Measurements from ENCODE around the gene TIMP4. TPM values are rescaled to one million over a fixed set of nuclear protein-coding genes. Genes with fewer than 3 reads are reported as not detected.

Gene TIMP4
- total and polyA plus RNA-seq, 10 donors = 0.37 to 10.8 (median 2.1) TPM

DNA sequence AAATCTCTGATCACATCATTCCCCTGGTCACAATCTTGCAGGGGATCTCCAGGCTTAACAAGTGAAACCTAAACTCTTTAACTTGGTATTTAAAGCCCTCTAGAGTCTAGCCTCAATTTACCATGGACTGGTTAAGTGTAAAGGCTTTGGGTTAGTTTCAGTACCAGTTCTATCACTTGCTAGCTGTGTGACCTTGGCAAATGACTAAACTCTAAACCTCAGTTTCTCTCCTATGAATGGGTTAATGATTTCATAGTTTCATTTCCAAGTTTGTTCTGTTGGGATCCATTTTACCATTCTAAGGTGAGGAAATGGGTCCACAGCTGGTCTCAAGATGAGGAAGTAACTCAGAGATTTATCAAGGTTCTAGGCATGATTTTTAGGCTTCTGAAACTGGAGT is 38.8 kb upstream of the TIMP4 start:
- H3K36me3 ChIP-seq = no peaks in the 10 kb centered on the region
- H3K4me1 ChIP-seq = peaks cover 0 to 32% (median 6%) of the 10 kb centered on the region in 6 donors
- no peak overlapping the region for H3K27ac ChIP-seq
- no peak for TF ChIP-seq POLR2AphosphoS5 (IDR thresholded peaks at IDR 0.05)
- no peak for TF ChIP-seq POLR2A (IDR thresholded peaks at IDR 0.05)
- TF ChIP-seq, protein P1, sequence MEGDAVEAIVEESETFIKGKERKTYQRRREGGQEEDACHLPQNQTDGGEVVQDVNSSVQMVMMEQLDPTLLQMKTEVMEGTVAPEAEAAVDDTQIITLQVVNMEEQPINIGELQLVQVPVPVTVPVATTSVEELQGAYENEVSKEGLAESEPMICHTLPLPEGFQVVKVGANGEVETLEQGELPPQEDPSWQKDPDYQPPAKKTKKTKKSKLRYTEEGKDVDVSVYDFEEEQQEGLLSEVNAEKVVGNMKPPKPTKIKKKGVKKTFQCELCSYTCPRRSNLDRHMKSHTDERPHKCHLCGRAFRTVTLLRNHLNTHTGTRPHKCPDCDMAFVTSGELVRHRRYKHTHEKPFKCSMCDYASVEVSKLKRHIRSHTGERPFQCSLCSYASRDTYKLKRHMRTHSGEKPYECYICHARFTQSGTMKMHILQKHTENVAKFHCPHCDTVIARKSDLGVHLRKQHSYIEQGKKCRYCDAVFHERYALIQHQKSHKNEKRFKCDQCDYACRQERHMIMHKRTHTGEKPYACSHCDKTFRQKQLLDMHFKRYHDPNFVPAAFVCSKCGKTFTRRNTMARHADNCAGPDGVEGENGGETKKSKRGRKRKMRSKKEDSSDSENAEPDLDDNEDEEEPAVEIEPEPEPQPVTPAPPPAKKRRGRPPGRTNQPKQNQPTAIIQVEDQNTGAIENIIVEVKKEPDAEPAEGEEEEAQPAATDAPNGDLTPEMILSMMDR (IDR thresholded peaks at IDR 0.05 in 8 of 11, conservative IDR thresholded peaks at IDR 0.05 in 3 of 11) = no peak
- H3K9me3 ChIP-seq = peaks cover 0 to 5% (median 0%) of the 10 kb centered on the region in 8 donors
- DNase-seq = no peak
- intact Hi-C loops (cut with DNase I; ENCODE audit: low total_unique reads) = no loop called here
- H3K4me3 ChIP-seq = no peak overlapping the region
- no peaks in the 10 kb centered on the region for H3K27me3 ChIP-seq (replicated peaks in 1 of 7)

DNA sequence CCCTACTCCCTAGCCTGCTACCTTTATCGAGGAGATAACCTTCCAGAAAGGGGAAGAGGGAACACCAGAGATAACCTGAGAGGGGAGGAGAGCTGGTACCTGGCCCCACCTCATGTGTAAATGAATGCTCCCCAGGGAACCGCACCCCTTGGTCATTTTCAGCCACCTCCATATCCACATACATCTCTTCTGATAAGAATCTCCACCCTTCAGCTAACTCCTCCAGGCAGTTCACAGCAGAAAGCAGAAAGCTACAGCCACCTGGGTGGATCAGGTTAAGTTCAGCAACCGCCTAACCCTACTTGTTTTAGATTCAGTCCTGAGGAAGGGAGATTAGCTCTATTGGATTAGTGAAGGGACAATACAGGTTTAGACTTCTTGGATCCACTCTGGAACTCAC is 38.0 kb upstream of the TIMP4 start:
- H3K4me1 ChIP-seq = peaks cover 0 to 39% (median 6%) of the 10 kb centered on the region in 6 donors
- no peaks in the 10 kb centered on the region for H3K27me3 ChIP-seq (replicated peaks in 1 of 7)
- WGBS, 5 donors = 89 to 95% (median 91%) methylated on average over 3 of the region's 3 CpGs
- TF ChIP-seq POLR2AphosphoS5 (IDR thresholded peaks at IDR 0.05) (no peak), POLR2A (IDR thresholded peaks at IDR 0.05) (no peak)
- TF ChIP-seq, protein P1 (IDR thresholded peaks at IDR 0.05 in 8 of 11, conservative IDR thresholded peaks at IDR 0.05 in 3 of 11) = no peak
- H3K9me3 ChIP-seq = peaks cover 0 to 1% (median 0%) of the 10 kb centered on the region in 8 donors
- DNase-seq = no peak
- H3K4me3 ChIP-seq = no peak overlapping the region
- H3K27ac ChIP-seq = no peak overlapping the region
- intact Hi-C loops (cut with DNase I; ENCODE audit: low total_unique reads) = no loop called here
- H3K36me3 ChIP-seq = no peaks in the 10 kb centered on the region

DNA sequence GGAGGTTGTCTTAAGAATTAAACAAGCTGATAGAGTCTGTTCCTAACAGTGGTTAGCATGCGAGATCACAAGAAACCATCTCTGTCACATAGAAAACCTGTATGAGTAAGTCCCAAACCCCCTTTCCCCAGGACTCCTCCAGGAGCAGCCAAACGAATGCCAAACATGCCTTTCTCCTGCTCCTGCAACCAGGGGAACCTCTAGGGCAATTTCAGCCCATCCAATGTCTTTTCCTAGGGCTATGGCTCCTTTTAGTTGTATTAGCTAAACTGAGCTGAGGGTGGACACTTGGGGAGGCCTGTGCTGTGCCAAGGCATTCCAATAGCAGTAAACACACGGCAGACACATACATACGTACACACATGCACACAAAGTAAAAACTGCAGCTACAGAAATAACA is 36.5 kb upstream of the TIMP4 start:
- H3K4me3 ChIP-seq = no peak overlapping the region
- whole genome bisulfite sequencing, 5 donors = 75 to 93% (median 89%) methylated on average over 4 of the region's 4 CpGs

DNA sequence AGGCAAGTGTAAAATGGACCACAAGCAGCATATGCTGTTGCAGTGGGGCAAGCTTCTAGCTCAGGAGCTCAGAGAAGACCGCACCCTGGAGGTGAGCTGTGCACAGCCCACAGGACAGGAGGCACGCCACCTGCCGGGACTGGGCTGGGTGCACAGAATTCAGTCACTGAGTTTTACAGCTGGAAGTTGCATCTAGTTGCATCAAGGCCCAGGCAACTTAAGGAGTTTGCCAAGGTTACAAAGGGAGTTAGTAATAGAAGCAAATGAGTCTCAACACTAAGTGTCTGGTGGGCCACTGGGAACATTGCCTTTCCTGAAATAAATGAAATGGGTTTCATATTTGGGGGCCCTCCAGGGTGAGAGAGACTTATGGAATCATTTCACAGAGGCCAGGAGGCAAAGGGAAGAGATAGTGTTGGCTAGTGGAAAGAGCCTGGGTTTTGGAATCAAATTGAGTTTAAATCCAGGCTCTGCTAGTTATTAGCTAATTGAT is 36.0 kb upstream of the TIMP4 start:
- no peaks in the 10 kb centered on the region for H3K9me3 ChIP-seq
- intact Hi-C loops (cut with DNase I; ENCODE audit: low total_unique reads) = no loop called here
- H3K27ac ChIP-seq = peak overlapping the region in 7 of 8 donors; percentile 26 to 96 (median 77)
- TF ChIP-seq POLR2AphosphoS5 (IDR thresholded peaks at IDR 0.05) = no peak
- TF ChIP-seq, protein P1 (IDR thresholded peaks at IDR 0.05 in 8 of 11, conservative IDR thresholded peaks at IDR 0.05 in 3 of 11) = peak in 2 of 11 experiments; percentile 22 to 24
- no peak for TF ChIP-seq POLR2A (IDR thresholded peaks at IDR 0.05)
- DNase-seq = peak; percentile 82
- 51 to 77% (median 64%) methylated on average over 3 of the region's 3 CpGs for WGBS, 5 donors
- H3K4me1 ChIP-seq = peaks cover 0 to 49% (median 6%) of the 10 kb centered on the region in 6 donors
- H3K36me3 ChIP-seq = no peaks in the 10 kb centered on the region
- H3K27me3 ChIP-seq (replicated peaks in 1 of 7) = no peaks in the 10 kb centered on the region
- H3K4me3 ChIP-seq = no peak overlapping the region

More for the DNA sequence above, 36.5 kb upstream of the TIMP4 start:
- H3K4me1 ChIP-seq = peaks cover 0 to 45% (median 6%) of the 10 kb centered on the region in 6 donors
- peak overlapping the region in 5 of 8 donors; percentile 68 to 96 (median 87) for H3K27ac ChIP-seq
- DNase-seq = no peak
- TF ChIP-seq, protein P1 (IDR thresholded peaks at IDR 0.05 in 8 of 11, conservative IDR thresholded peaks at IDR 0.05 in 3 of 11) = no peak
- TF ChIP-seq POLR2A (IDR thresholded peaks at IDR 0.05) (no peak), POLR2AphosphoS5 (IDR thresholded peaks at IDR 0.05) (no peak)
- intact Hi-C loops (cut with DNase I; ENCODE audit: low total_unique reads) = no loop called here
- no peaks in the 10 kb centered on the region for H3K27me3 ChIP-seq (replicated peaks in 1 of 7)
- no peaks in the 10 kb centered on the region for H3K9me3 ChIP-seq
- H3K36me3 ChIP-seq = no peaks in the 10 kb centered on the region

Data from spleen (tissue), 11 donors.